ENCODE results near the gene WDR6. TPM values are rescaled to one million over a fixed set of nuclear protein-coding genes. Genes with fewer than 3 reads are reported as not detected.
A peak's percentile ranks its signal among the peaks of the same experiment; 100 is the strongest.

Gene WDR6
- polyA plus RNA-seq, 1 donor from 2014 or later: 315 TPM

- H4K20me1 ChIP-seq (ENCODE audit: insufficient read depth): peaks cover 6% of the 10 kb centered on the region
- H3K4me2 ChIP-seq (ENCODE audit: low read length): no peak overlapping the region
- H3K9me2 ChIP-seq (ENCODE audit: insufficient read depth, low read length): no peaks in the 10 kb centered on the region
- no peak overlapping the region for H3K27ac ChIP-seq (ENCODE audit: low read length)
- H3K79me2 ChIP-seq (replicated peaks; ENCODE audit: insufficient read depth, low read length): peaks cover 55% of the 10 kb centered on the region
- TF ChIP-seq CTCF (IDR thresholded peaks at IDR 0.05; ENCODE audit: poor library complexity, severe bottlenecking) (no peak), MXI1 (conservative IDR thresholded peaks at IDR 0.05; ENCODE audit: poor library complexity, severe bottlenecking) (no peak), SMC3 (conservative IDR thresholded peaks at IDR 0.05; ENCODE audit: poor library complexity) (no peak), EZH2 (IDR thresholded peaks at IDR 0.05; ENCODE audit: borderline replicate concordance, insufficient read depth, low read length, poor library complexity, severe bottlenecking) (no peak), REST (IDR thresholded peaks at IDR 0.05; ENCODE audit: borderline replicate concordance) (no peak), POLR2AphosphoS5 (IDR thresholded peaks at IDR 0.05) (no peak), RAD21 (conservative IDR thresholded peaks at IDR 0.05) (no peak), TAF1 (IDR thresholded peaks at IDR 0.05; ENCODE audit: low read depth) (no peak), EP300 (conservative IDR thresholded peaks at IDR 0.05; ENCODE audit: poor library complexity, severe bottlenecking) (no peak)
- no peaks in the 10 kb centered on the region for H3K36me3 ChIP-seq (ENCODE audit: insufficient read depth, low read length)
- no peak overlapping the region for H3K9ac ChIP-seq (ENCODE audit: low read length)
- no peak overlapping the region for H2AFZ ChIP-seq (ENCODE audit: low read depth, low read length)
- peak overlapping the region; percentile 29 for H3K4me3 ChIP-seq (ENCODE audit: low read length)
- H3K27me3 ChIP-seq (ENCODE audit: insufficient read depth, low read depth, low read length): no peaks in the 10 kb centered on the region
- no peaks in the 10 kb centered on the region for H3K9me3 ChIP-seq (ENCODE audit: low read length)
- H3F3A ChIP-seq (ENCODE audit: insufficient read depth, low read length, poor library complexity, severe bottlenecking): no peaks in the 10 kb centered on the region
Measured at GRCh38 chr3:49009396-49009795, 2.2 kb downstream of the WDR6 start.

DNA sequence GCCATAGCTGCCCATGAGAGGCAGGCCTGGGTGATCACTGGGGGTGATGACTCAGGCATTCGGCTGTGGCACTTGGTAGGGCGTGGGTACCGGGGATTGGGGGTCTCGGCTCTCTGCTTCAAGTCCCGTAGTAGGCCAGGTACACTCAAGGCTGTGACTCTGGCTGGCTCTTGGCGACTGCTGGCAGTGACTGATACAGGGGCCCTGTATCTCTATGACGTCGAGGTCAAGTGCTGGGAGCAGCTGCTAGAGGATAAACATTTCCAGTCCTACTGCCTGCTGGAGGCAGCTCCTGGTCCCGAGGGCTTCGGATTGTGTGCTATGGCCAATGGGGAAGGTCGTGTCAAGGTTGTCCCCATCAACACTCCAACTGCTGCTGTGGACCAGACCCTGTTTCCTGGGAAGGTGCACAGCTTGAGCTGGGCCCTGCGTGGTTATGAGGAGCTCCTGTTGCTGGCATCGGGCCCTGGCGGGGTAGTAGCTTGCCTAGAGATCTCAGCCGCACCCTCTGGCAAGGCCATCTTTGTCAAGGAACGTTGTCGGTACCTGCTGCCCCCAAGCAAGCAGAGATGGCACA, 5.3 kb downstream of the WDR6 start:
- Histone ChIP-seq H3K79me2 (replicated peaks; ENCODE audit: insufficient read depth, low read length) (peaks cover 53% of the 10 kb centered on the region), H3K4me2 (ENCODE audit: low read length) (no peak overlapping the region), H3F3A (ENCODE audit: insufficient read depth, low read length, poor library complexity, severe bottlenecking) (no peaks in the 10 kb centered on the region), H3K9me2 (ENCODE audit: insufficient read depth, low read length) (no peaks in the 10 kb centered on the region), H3K9me3 (ENCODE audit: low read length) (no peaks in the 10 kb centered on the region), H4K20me1 (ENCODE audit: insufficient read depth) (peaks cover 13% of the 10 kb centered on the region), H3K27me3 (ENCODE audit: insufficient read depth, low read depth, low read length) (no peaks in the 10 kb centered on the region), H3K9ac (ENCODE audit: low read length) (no peak overlapping the region), H2AFZ (ENCODE audit: low read depth, low read length) (no peak overlapping the region), H3K36me3 (ENCODE audit: insufficient read depth, low read length) (no peaks in the 10 kb centered on the region), H3K4me3 (ENCODE audit: low read length) (no peak overlapping the region), H3K27ac (ENCODE audit: low read length) (no peak overlapping the region)
- no peak for TF ChIP-seq RAD21 (conservative IDR thresholded peaks at IDR 0.05)
- TF ChIP-seq SMC3 (conservative IDR thresholded peaks at IDR 0.05; ENCODE audit: poor library complexity): no peak
- no peak for TF ChIP-seq REST (IDR thresholded peaks at IDR 0.05; ENCODE audit: borderline replicate concordance)
- no peak for TF ChIP-seq MXI1 (conservative IDR thresholded peaks at IDR 0.05; ENCODE audit: poor library complexity, severe bottlenecking)
- TF ChIP-seq EZH2 (IDR thresholded peaks at IDR 0.05; ENCODE audit: borderline replicate concordance, insufficient read depth, low read length, poor library complexity, severe bottlenecking): no peak
- TF ChIP-seq CTCF (IDR thresholded peaks at IDR 0.05; ENCODE audit: poor library complexity, severe bottlenecking): no peak
- TF ChIP-seq TAF1 (IDR thresholded peaks at IDR 0.05; ENCODE audit: low read depth): no peak
- no peak for TF ChIP-seq POLR2AphosphoS5 (IDR thresholded peaks at IDR 0.05)
- TF ChIP-seq EP300 (conservative IDR thresholded peaks at IDR 0.05; ENCODE audit: poor library complexity, severe bottlenecking): no peak

All from neural cell (in vitro differentiated cells).